Testis (tissue), 3 donors: ENCODE results near the gene CTDSPL. TPM values are rescaled to one million over a fixed set of nuclear protein-coding genes. Genes with fewer than 3 reads are reported as not detected.

Experiments
- DNase-seq: peaks from one replicate; pipeline ENCODE4 v3.0.0-alpha.2; 2019
- H3K27ac ChIP-seq, 2 donors: fragments of 200-600 bp; sonication (generic); one replicate each; pipeline ENCODE4 v1.5.1; 2019
- H3K27me3 ChIP-seq: fragments of 200-600 bp; sonication (generic); one replicate; pipeline ENCODE4 v1.5.1; 2019
- H3K36me3 ChIP-seq: fragments of 200-600 bp; sonication (generic); one replicate; pipeline ENCODE4 v1.5.1; 2017; ENCODE audit warnings: low read depth; ENCODE audit errors: missing control alignments
- H3K4me1 ChIP-seq: fragments of 200-600 bp; sonication (generic); one replicate; pipeline ENCODE4 v1.5.1; 2019
- H3K4me3 ChIP-seq, 2 donors: fragments of 200-600 bp; sonication (generic); one replicate each; pipeline ENCODE4 v1.5.1; 2017 to 2019
- H3K9me3 ChIP-seq: fragments of 200-600 bp; sonication (generic); one replicate; pipeline ENCODE4 v1.5.1; 2017
- POLR2A ChIP-seq: fragments of 450-650 bp; IDR thresholded peaks from one replicate; pipeline ENCODE4 v1.6.1; 2017; ENCODE audit warnings: antibody characterized with exemption, mild to moderate bottlenecking, moderate library complexity
- WGBS, 2 donors: methylation state at CpG; one replicate each; pipeline ENCODE4 v1.1.5; 2018; 5-methylcytosine and 5-hydroxymethylcytosine counted together
- intact Hi-C: fragments of 100-400 bp; cut with DNase I; formaldehyde crosslinking; loops from one replicate; pipeline ENCODE4 v1.15.1; 2023; ENCODE audit warnings: low total_unique reads
- polyA plus RNA-seq: library from polyadenylated mRNA; stranded (reverse); fragments of 350-450 nt; fragmentation: Illumina TruSeq; extraction: RNeasy Lipid Tissue Mini Kit (QIAGEN cat#74804); gene quantifications from one replicate; pipeline ENCODE4 v1.2.3, GENCODE V29; 2014; ENCODE audit warnings: low read depth, low replicate concordance; ENCODE audit not compliant: insufficient read depth
- total RNA-seq, 2 donors: library from RNA; depleted of rRNA; stranded (reverse); fragments of >200 nt; gene quantifications; one replicate each; pipeline ENCODE4 v1.2.3, GENCODE V29; 2016
- TF ChIP-seq, protein P1 (sequence below), 3 experiments: fragments of 450-650 bp in 2 of 3; fragments of 200-600 bp in 1 of 3; sonication (generic) in 1 of 3; IDR thresholded peaks; one replicate each; pipeline ENCODE4 v1.5.1; 2016 to 2019; ENCODE audit warnings: antibody characterized with exemption in 3 of 3, mild to moderate bottlenecking in 2 of 3, moderate library complexity in 1 of 3

Gene CTDSPL
- total and polyA plus RNA-seq, 3 donors from 2014 or later, result 24.4 to 43.0 (median 32.4) TPM

GRCh38 chr3:38001456-38002081, 139.9 kb downstream of the CTDSPL start:
- no peaks in the 10 kb centered on the region for H3K9me3 ChIP-seq
- intact Hi-C loops, result loop anchor here (10.0 kb wide), 1 partner anchor 147 kb away; no protein-coding TSS in a partner anchor
- H3K27me3 ChIP-seq, result no peaks in the 10 kb centered on the region
- H3K36me3 ChIP-seq, result no peaks in the 10 kb centered on the region
- peaks cover 48% of the 10 kb centered on the region for H3K4me1 ChIP-seq
- no peak for DNase-seq
- H3K4me3 ChIP-seq, result no peak overlapping the region
- 85 to 86% methylated on average over 4 to 9 of the region's 9 CpGs for WGBS, 2 donors
- TF ChIP-seq, protein P1, sequence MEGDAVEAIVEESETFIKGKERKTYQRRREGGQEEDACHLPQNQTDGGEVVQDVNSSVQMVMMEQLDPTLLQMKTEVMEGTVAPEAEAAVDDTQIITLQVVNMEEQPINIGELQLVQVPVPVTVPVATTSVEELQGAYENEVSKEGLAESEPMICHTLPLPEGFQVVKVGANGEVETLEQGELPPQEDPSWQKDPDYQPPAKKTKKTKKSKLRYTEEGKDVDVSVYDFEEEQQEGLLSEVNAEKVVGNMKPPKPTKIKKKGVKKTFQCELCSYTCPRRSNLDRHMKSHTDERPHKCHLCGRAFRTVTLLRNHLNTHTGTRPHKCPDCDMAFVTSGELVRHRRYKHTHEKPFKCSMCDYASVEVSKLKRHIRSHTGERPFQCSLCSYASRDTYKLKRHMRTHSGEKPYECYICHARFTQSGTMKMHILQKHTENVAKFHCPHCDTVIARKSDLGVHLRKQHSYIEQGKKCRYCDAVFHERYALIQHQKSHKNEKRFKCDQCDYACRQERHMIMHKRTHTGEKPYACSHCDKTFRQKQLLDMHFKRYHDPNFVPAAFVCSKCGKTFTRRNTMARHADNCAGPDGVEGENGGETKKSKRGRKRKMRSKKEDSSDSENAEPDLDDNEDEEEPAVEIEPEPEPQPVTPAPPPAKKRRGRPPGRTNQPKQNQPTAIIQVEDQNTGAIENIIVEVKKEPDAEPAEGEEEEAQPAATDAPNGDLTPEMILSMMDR (IDR thresholded peaks at IDR 0.05), result no peak
- no peak for TF ChIP-seq POLR2A
- H3K27ac ChIP-seq, result no peak overlapping the region

GRCh38 chr3:38002291-38002876, 140.7 kb downstream of the CTDSPL start:
- no peak for DNase-seq
- Histone ChIP-seq H3K9me3 (no peaks in the 10 kb centered on the region), H3K27ac (peak overlapping the region; percentile 59 to 78), H3K4me1 (peaks cover 45% of the 10 kb centered on the region), H3K4me3 (no peak overlapping the region), H3K27me3 (no peaks in the 10 kb centered on the region), H3K36me3 (no peaks in the 10 kb centered on the region)
- intact Hi-C loops, result loop anchor here (10.0 kb wide), 1 partner anchor 148 kb away; no protein-coding TSS in a partner anchor
- TF ChIP-seq, protein P1 (IDR thresholded peaks at IDR 0.05), result no peak
- TF ChIP-seq POLR2A, result no peak
- 78 to 91% methylated on average over 3 to 6 of the region's 6 CpGs for WGBS, 2 donors

DNA sequence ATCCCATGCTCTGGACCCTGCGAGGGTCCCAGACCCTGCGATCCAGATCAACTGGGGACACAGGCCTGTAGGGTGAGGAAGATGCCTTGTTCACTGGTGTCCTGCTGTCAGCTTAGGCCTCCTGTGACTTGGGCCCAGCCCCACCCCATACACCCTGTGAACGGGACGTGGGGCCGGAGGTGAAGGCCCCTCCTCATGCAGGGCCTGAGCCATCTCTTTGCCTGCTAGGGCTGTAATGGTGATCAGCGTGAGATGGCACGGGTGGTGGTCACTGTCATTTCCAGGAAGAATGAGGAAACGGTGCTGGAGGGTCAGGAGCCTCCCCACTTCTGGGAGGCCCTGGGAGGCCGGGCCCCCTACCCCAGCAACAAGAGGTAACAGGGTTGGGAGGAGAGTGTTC, 141.3 kb downstream of the CTDSPL start:
- H3K27ac ChIP-seq, result peak overlapping the region; percentile 59 to 78
- no peak for DNase-seq
- intact Hi-C loops, result loop anchor here (10.0 kb wide), 1 partner anchor 148 kb away; no protein-coding TSS in a partner anchor
- no peaks in the 10 kb centered on the region for H3K9me3 ChIP-seq
- H3K36me3 ChIP-seq, result no peaks in the 10 kb centered on the region
- H3K4me1 ChIP-seq, result peaks cover 45% of the 10 kb centered on the region
- H3K4me3 ChIP-seq, result no peak overlapping the region
- no peak for TF ChIP-seq POLR2A
- TF ChIP-seq, protein P1 (IDR thresholded peaks at IDR 0.05), result no peak
- H3K27me3 ChIP-seq, result no peaks in the 10 kb centered on the region
- WGBS, 2 donors, result 81 to 97% methylated on average over 6 to 9 of the region's 9 CpGs

GRCh38 chr3:38003371-38003816, 141.7 kb downstream of the CTDSPL start:
- Histone ChIP-seq H3K36me3 (no peaks in the 10 kb centered on the region), H3K27ac (peak overlapping the region; percentile 59 to 78), H3K4me3 (no peak overlapping the region), H3K4me1 (peaks cover 40% of the 10 kb centered on the region), H3K9me3 (no peaks in the 10 kb centered on the region), H3K27me3 (no peaks in the 10 kb centered on the region)
- DNase-seq, result peak; percentile 83
- intact Hi-C loops, result loop anchor here (10.0 kb wide), 1 partner anchor 149 kb away; no protein-coding TSS in a partner anchor
- TF ChIP-seq, protein P1 (IDR thresholded peaks at IDR 0.05), result peak; percentile 81 to 92 (median 87)
- no peak for TF ChIP-seq POLR2A
- 34 to 41% methylated on average over 3 to 7 of the region's 7 CpGs for WGBS, 2 donors
